ENCODE measurements around the gene SCARB1.

SCARB1 gene

DNA sequence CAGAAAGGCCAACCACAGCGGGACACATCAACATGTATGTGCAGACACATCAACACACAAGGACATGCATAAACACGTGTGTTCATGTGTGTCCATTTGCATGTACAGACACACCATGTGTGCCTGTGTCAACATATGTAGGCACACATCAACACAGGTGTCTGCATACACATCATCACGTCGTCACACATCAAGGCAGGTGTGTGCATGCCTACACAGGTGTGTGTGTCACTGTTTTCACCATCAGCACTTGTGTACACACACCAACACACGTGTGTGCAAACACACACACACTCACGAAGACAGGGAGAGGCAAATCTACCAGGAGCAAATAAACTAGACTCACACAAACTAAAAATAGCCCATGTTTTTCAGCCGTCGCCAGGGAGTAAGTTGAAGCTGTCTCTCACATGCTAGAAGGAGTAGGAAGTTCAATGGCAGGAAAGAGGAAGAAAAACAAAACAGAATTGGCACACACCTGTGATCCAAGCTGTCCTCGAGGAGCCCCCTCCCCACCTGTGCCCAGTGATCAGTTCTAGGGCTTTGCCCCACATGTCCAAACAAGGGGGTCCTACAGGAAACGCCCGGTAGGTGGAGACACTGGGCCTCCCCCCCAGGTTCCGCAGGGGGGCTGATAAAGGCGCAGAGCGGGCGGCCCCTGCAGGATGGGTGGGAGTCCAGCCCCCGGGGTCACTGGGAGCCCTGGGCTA is 7.4 kb downstream of the SCARB1 start:
- DNase-seq (no peak), ATAC-seq (peak; percentile 9)
- Mint-ChIP-seq H3K4me1 (peaks cover 21% of the 10 kb centered on the region), H3K27ac (no peak overlapping the region), H3K4me3 (no peak overlapping the region), H3K27me3 (no peaks in the 10 kb centered on the region), H3K9me3 (no peaks in the 10 kb centered on the region)

DNA sequence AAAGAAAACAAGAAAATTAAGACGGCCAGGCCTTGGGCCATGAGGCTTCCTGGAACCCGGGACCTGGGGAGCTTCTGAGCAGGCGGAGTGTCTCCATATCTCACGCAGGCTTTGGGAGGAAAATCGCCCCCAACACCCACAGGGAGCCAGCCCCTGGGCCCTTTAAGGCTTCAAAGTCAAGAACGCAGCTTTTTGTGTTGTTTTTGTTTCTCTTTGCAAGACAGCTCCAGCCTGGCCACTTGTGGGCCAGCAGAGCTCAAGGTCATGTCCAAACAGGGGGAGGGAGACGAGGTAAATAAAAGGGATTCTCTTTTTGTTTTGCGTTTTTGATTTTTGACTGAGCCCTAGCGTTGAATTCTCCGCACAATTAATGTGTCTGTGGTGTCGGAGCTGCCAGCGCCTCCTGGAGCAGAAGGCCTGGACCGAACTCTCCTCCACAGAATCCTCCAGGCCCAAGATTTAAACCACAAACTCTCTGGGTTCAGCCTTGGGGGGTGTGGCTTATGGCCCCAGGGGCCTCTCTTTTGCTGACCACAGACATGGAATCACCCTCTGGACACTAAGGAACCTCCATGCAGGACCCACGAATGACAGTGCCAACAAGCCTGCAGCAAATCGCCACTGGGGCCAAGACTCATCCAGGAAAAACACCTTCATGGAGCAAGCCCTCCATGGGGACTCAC is 8.2 kb downstream of the SCARB1 start:
- ATAC-seq, result no peak
- DNase-seq, result no peak
- peaks cover 21% of the 10 kb centered on the region for H3K4me1 Mint-ChIP-seq
- H3K27me3 Mint-ChIP-seq, result no peaks in the 10 kb centered on the region
- H3K27ac Mint-ChIP-seq, result no peak overlapping the region
- no peak overlapping the region for H3K4me3 Mint-ChIP-seq
- no peaks in the 10 kb centered on the region for H3K9me3 Mint-ChIP-seq

DNA sequence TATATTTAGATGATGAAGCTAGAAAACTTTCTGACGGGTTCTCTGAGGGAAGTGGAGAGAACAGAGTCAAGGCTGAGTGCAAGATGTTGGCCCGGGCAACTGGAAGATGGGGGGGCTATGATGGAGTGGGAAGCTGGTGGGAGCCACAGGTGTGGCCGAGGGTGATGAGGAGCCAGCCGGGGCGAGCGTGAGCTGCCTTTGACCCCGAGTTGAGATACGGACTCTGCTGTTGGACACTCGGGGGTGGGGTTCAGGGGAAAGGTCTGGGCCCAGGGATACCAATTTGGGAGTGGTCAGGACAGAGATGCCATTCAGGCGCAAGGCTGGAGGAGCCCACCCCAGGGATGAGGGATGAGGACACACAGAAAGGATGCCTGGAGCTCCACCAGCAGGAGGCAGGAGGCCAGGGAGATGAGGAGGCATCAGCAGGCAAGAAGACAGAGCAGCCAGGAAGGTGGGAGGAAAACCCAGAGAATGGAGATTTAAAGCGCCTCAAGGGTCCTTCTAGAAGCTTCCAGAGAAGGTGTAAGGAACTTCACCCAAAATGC is 9.0 kb downstream of the SCARB1 start:
- DNase-seq (no peak), ATAC-seq (no peak)
- peak overlapping the region in 1 of 2 donors; percentile 14 for H3K27ac Mint-ChIP-seq
- no peaks in the 10 kb centered on the region for H3K9me3 Mint-ChIP-seq
- no peak overlapping the region for H3K4me3 Mint-ChIP-seq
- H3K4me1 Mint-ChIP-seq, result peaks cover 21% of the 10 kb centered on the region
- H3K27me3 Mint-ChIP-seq, result no peaks in the 10 kb centered on the region

DNA sequence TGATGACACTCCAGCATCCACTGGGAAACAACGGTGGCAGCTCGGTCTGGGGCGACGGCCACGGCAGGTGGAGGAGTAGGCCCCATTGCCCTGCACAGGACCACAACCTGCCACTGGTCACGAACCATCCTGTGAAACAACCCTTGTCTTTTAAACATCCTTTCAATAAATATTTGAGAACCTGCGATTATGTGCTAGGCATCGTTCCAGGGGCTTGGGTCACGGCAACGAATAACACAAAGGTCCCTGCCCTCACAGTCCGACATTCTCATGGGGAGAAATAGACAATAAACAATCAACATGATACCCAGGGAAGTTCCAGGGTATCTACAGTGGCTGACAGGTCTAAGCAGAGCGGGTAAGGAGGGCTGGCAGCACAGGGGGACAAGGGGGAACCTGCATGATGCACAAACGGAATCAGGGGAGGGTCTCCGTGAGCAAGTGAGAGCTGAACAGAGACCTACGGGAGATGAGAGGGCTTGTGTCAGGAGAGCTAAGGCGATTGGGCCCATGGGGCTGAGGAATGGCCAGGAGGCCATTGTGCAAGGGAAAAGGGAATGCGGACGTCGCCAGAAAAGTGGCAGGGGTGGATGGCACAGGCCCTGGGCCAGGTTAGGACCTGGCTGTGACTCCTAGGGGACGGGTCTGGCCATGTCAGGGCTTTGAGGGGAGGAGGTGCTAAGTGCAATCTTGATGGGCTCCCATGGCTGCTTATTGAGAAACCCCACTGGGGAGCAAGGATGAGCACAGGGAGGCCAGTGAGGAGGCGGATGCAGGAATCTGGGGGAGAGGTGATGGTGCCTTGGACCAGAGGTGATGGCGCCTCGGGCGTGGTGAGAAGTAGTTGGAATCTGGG is 9.7 kb downstream of the SCARB1 start:
- H3K27ac Mint-ChIP-seq, result no peak overlapping the region
- ATAC-seq (no peak), DNase-seq (no peak)
- no peaks in the 10 kb centered on the region for H3K27me3 Mint-ChIP-seq
- H3K4me3 Mint-ChIP-seq, result no peak overlapping the region
- H3K4me1 Mint-ChIP-seq, result peaks cover 21% of the 10 kb centered on the region
- H3K9me3 Mint-ChIP-seq, result no peaks in the 10 kb centered on the region

DNA sequence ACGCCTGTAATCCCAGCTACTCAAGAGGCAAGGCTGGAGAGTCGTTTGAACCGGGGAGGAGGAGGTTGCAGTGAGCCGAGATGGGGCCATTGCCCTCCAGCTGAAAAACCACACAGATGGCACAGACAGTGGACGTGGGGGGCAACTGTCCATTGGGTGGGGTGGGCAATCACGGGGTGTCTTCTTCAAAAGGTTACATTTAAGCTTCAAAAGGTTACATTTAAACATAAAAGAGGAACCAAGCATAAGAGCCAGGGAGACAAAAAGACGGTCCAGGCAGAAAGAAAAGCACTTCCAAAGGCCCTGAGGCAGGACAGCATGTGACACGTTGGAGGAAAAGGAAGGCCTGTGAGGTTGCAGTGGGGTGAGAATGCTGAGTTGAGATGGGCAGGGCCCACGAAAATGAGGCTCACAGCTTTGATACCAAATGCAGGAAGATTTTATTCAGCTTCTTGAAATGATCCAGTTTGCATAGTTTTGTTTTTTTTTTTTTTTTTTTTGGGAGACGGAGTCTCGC is 10.7 kb downstream of the SCARB1 start:
- DNase-seq (no peak), ATAC-seq (no peak)
- H3K27ac Mint-ChIP-seq, result peak overlapping the region in 1 of 2 donors; percentile 57
- no peaks in the 10 kb centered on the region for H3K9me3 Mint-ChIP-seq
- peaks cover 21% of the 10 kb centered on the region for H3K4me1 Mint-ChIP-seq
- no peaks in the 10 kb centered on the region for H3K27me3 Mint-ChIP-seq
- no peak overlapping the region for H3K4me3 Mint-ChIP-seq

DNA sequence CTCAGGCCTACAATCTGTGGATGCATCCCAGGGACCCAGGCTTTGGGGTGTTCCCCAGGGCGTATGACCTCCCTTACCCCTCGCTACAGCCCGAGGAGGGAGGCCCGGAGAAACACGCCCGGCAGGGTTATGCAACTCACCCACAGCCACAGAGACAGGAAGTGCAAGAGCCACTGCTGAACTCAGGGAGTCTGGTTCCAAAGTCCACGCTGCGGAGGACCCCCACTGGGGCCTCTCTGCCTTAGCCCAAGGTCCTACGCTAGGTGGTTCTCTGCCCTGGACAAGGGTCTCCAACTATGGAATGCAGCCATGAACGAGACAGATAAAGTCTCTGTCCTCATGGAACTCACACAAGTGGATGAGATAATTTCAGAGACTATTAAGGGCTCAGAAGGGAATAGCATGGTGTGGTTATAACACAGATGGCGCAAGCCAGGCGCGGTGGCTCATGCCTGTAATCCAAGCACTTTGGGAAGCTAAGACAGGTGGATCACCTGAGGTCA is 11.3 kb downstream of the SCARB1 start:
- Mint-ChIP-seq H3K27me3 (no peaks in the 10 kb centered on the region), H3K27ac (peak overlapping the region; percentile 48 to 57), H3K4me3 (no peak overlapping the region), H3K9me3 (no peaks in the 10 kb centered on the region), H3K4me1 (peaks cover 21% of the 10 kb centered on the region)
- ATAC-seq, result peak; percentile 39
- no peak for DNase-seq

DNA sequence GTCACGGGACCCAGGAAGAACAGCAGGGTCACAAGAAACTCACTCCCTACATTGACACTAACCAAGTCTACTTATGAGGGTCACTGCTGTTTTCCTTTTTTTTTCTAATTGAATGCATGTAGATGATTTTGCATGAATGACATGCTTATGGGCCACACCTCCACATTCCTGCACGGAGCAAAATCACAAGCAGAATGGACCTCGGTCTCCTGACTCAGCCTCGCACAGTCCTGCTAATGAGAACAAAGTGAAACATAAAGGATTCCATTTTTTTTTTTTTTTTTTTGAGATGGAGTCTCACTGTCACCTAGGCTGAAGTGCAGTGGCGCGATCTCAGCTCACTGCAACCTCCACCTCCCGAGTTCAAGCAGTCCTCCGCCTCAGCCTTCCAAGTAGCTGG is 12.3 kb downstream of the SCARB1 start:
- ATAC-seq, result no peak
- Mint-ChIP-seq H3K27ac (no peak overlapping the region), H3K4me1 (peaks cover 19% of the 10 kb centered on the region), H3K4me3 (no peak overlapping the region), H3K9me3 (no peaks in the 10 kb centered on the region), H3K27me3 (no peaks in the 10 kb centered on the region)
- no peak for DNase-seq

DNA sequence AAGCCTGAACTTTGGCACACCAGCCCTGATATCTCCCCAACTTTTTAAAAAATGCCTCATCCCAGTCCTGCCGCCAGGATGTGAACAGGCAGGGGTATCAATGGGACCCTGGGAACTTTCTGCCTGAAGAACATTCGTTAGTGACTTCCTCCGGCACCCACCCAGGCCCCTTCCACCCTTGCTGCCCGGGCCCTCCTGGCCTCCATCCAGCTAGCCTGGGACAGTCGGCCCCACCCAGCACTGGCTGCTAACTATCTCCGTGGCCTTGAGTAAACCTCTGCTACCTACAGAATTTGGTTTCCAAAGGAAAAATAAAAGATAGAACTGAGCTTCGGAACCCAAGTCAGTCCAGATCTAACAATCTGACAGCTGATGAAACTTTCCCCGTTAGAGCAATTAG is 14.3 kb downstream of the SCARB1 start:
- Mint-ChIP-seq H3K4me1 (peaks cover 14% of the 10 kb centered on the region), H3K27ac (no peak overlapping the region), H3K4me3 (no peak overlapping the region), H3K9me3 (no peaks in the 10 kb centered on the region), H3K27me3 (no peaks in the 10 kb centered on the region)
- DNase-seq, result no peak
- ATAC-seq, result no peak

DNA sequence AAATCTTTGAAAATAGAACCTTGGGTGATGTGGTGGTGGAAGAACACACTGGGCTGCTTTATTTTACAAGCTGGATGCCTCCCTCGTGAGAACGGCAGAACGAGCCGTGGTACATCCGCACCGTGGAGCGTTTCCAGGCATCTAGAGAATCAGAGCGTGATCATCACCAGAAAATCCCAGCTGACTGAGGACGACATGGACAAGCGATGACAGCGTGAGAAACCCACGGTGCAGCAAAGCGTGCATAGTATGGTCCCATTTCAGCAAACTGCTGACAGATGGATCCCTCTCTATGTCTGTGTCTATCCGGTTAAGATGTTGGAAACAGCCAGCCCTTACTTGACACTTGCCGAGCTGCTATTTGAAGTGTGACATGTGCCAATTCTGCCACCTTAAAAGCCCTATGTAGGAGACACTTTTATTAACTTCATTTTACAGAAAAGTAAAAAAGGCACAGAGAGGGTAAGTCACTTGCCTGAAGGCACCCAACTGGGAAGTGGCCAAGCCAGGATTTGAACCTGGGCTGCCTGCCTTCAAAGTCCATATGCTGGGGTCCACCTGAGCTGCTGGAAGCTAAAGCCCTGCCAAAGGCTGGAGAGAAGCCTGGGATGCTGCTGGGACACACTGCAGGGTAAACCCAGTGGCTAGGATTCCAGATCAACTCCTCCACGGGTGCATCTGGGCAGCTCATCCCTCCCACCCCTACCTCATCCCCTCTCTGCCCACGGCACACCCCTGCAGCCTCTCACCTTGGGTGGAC is 14.9 kb downstream of the SCARB1 start:
- Mint-ChIP-seq H3K27me3 (no peaks in the 10 kb centered on the region), H3K4me1 (peaks cover 14% of the 10 kb centered on the region), H3K27ac (no peak overlapping the region), H3K4me3 (no peak overlapping the region), H3K9me3 (no peaks in the 10 kb centered on the region)
- no peak for DNase-seq
- ATAC-seq, result no peak

DNA sequence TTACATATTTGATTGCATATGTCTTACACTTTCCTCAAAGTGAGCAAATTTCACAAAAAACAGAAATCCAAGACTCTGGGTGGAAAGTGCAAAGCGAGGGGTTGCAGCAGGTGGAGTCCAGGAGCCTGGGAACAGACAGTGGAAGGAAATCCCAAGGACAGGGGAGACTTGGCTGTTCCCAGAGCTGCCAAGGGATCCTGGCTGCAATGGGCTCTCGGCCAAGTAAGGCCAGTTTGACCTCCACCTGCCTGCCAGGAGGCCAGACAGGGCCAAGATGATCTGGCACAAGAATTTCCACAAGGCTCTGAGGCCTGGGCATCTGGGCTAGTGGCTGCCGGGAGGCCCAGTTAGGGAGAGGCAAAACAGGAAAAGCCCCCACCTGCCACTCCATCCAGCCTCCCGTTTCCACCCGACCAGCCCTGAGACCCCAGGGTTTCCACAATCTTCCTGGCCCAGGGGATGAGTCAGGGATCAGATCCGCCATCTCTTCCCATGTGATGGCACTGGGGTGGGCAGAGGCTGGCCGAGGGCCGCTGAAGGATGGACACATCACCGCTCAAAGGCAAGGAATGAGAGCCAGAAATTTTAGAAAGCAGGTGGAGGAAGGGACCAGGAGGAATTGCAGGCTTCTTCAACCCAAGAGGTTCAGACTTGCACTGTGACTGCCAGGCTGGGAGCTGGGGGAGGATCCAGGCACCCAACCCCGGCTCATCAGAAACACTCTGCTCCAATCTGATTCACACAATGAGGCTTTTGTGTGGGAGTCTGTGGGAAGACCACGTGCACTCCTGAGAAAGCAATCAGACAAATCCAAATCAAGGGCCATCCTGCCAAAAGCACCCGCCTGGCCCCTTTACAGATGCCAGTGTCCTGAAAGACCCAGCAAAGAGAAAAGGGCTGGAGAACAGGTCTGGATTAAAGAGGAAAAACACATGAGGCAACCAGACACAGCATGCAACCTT is 16.3 kb downstream of the SCARB1 start:
- DNase-seq (no peak), ATAC-seq (no peak)
- Mint-ChIP-seq H3K27me3 (no peaks in the 10 kb centered on the region), H3K4me1 (peaks cover 6% of the 10 kb centered on the region), H3K9me3 (no peaks in the 10 kb centered on the region), H3K27ac (no peak overlapping the region), H3K4me3 (no peak overlapping the region)

DNA sequence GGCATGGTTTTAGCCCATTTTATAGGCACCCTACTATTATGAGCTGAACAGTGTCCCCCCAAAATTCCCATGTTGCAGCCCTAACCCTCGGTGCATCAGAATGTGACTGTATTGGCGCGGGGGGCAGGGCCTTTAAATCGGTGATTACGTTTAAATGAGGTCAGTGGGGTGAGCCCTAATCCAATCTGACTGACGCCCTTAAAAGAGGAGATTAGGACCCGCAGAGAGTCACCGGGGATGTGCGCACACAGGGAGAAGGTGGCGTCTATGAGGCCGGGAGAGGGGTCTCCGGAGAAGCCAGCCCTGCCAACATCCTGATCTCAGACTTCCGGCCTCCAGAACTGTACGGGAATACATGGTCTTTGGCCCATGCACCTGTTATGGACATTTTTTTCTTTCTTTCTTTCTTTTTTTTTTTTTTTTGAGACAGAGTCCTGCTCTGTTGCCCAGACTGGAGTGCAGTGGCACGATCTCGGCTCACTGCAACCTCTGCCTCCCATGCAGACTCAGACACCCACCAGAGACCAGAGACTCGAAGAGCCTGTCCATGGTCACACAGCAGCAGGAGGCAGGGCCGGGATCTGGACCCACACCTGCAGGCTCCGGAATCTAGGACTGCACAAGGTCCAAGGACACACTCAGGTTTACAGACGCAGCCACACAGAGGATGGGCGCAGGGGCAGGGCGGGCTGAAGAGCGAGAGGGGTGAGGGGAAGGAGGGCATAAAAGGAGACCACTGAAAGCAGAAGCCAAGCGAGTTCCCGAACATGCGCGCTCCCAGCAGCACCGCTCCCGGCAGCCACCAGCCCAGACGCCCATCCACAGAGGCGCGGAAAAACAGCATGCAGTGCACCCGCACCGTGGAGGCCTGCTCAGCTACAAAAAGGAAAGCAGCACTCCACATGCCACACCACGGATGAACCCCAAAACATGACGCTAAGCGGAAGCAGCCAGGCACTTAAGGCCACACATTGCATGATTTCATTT is 19.0 kb downstream of the SCARB1 start:
- ATAC-seq, result no peak
- no peaks in the 10 kb centered on the region for H3K4me1 Mint-ChIP-seq
- no peaks in the 10 kb centered on the region for H3K27me3 Mint-ChIP-seq
- H3K27ac Mint-ChIP-seq, result peak overlapping the region in 1 of 2 donors; percentile 54
- H3K4me3 Mint-ChIP-seq, result no peak overlapping the region
- DNase-seq, result no peak
- no peaks in the 10 kb centered on the region for H3K9me3 Mint-ChIP-seq

DNA sequence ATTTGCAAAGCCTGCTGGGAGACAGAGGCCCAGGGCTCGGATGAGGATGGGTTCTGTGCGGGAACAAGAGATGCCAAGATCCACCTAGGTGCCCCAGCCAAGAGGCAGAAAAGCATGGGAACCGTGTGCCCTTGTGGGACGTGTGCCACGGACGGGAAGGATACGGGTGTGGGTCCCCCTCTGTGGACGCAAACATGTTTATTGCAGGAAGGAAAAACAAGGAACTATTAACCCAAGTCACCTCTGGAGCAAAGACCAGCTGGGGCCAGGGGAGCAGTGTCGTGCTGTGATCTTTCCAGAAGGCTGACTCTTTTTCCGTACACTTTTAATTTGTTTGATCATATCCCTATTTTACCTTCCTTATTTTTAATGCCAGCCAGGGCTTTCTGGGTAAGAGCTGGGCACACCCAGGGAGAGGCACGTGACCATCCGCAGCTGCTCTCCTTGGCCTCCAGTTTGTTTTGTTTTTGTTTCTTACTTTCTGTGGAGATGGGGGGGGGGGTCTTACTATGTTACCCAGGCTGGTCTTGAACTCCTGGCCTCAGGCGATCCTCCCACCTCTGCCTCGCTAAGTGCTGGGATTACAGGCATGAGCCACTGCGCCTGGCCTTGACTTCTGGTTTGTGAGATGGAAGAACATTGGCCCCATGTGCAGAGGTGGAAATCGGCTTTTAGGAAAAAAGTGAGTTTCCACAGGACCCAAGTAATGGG is 20.7 kb downstream of the SCARB1 start:
- ATAC-seq, result no peak
- Mint-ChIP-seq H3K4me1 (no peaks in the 10 kb centered on the region), H3K27ac (peak overlapping the region; percentile 40 to 55), H3K27me3 (no peaks in the 10 kb centered on the region), H3K9me3 (no peaks in the 10 kb centered on the region), H3K4me3 (no peak overlapping the region)
- no peak for DNase-seq
